ENCODE results near the gene PTPN2. TPM values are rescaled to one million over a fixed set of nuclear protein-coding genes. Genes with fewer than 3 reads are reported as not detected.
"Not testable (repeated sequence)": the region's sequence is repeated elsewhere in the genome, so short reads cannot be mapped to it uniquely, and the experiment has no call there.

Gene PTPN2
- total RNA-seq, 2 experiments from 2014 or later, result 54.9 to 69.7 TPM

- Histone ChIP-seq H3K9me3 (ENCODE audit: low read length) (no peaks in the 10 kb centered on the region), H3K27ac (ENCODE audit: low read depth, low read length, poor library complexity, severe bottlenecking) (no peak overlapping the region), H3K36me3 (ENCODE audit: insufficient read depth, low read length) (no peaks in the 10 kb centered on the region), H3K79me2 (ENCODE audit: insufficient read depth, low read depth, low read length) (no peaks in the 10 kb centered on the region), H3K4me1 (ENCODE audit: insufficient read depth, low read length, poor library complexity, severe bottlenecking) (no peaks in the 10 kb centered on the region), H3K4me2 (ENCODE audit: low read length) (no peak overlapping the region), H3K4me3 (ENCODE audit: low read depth, low read length, poor library complexity, severe bottlenecking) (no peak overlapping the region), H4K20me1 (ENCODE audit: insufficient read depth, low read length) (no peaks in the 10 kb centered on the region), H3K9me2 (ENCODE audit: insufficient read depth, low read length) (no peaks in the 10 kb centered on the region), H2AFZ (ENCODE audit: low read length) (no peak overlapping the region)
- TF ChIP-seq, protein P1, sequence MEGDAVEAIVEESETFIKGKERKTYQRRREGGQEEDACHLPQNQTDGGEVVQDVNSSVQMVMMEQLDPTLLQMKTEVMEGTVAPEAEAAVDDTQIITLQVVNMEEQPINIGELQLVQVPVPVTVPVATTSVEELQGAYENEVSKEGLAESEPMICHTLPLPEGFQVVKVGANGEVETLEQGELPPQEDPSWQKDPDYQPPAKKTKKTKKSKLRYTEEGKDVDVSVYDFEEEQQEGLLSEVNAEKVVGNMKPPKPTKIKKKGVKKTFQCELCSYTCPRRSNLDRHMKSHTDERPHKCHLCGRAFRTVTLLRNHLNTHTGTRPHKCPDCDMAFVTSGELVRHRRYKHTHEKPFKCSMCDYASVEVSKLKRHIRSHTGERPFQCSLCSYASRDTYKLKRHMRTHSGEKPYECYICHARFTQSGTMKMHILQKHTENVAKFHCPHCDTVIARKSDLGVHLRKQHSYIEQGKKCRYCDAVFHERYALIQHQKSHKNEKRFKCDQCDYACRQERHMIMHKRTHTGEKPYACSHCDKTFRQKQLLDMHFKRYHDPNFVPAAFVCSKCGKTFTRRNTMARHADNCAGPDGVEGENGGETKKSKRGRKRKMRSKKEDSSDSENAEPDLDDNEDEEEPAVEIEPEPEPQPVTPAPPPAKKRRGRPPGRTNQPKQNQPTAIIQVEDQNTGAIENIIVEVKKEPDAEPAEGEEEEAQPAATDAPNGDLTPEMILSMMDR (conservative IDR thresholded peaks at IDR 0.05; ENCODE audit: low read length), result no peak
- no peak for TF ChIP-seq EZH2phosphoT487 (IDR thresholded peaks at IDR 0.05; ENCODE audit: borderline replicate concordance, low read depth, low read length)
- no TSS peak for BruUV-seq (replicated peaks)
- DNase-seq (ENCODE audit: low spot score), result no peak
- CTCF ChIA-PET (ENCODE audit: unreplicated experiment), result no interaction called here
- POLR2A ChIA-PET, result no interaction called here
- intact Hi-C loops (cut with micrococcal nuclease; ENCODE audit: unreplicated experiment), result no loop called here
These were observed 106.5 kb downstream of the PTPN2 start for GRCh38 chr18:12777500-12777944.

DNA sequence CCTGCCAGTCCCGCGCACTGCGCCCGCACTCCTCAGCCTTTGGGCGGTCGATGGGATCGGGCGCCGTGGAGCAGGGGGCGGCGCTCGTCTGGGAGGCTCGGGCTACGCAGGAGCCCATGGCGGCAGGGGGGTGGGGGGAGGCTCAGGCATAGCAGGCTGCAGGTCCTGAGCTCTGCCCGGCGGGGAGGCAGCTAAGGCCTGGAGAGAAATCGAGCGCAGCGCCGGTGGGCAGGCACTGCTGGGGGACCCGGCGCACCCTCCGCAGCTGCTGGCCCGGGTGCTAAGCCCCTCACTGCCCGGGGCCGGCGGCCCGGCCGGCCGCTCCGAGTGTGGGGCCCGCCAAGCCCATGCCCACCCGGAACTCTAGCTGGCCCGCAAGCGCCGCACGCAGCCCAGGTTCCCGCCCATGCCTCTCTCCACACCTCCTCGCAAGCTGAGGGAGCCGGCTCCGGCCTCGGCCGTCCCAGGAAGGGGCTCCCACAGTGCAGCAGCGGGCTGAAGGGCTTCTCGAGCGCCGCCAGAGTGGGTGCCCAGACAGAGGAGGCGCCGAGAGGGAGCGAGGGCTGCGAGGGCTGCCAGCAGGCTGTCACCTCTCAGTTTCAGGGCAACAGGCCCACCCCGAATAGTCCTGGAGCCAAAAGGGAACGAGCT is 107.1 kb downstream of the PTPN2 start:
- TF ChIP-seq EZH2phosphoT487 (IDR thresholded peaks at IDR 0.05; ENCODE audit: borderline replicate concordance, low read depth, low read length), result no peak
- TF ChIP-seq, protein P1 (conservative IDR thresholded peaks at IDR 0.05; ENCODE audit: low read length), result no peak
- ChIA-PET CTCF (ENCODE audit: unreplicated experiment) (no interaction called here), POLR2A (no interaction called here)
- Histone ChIP-seq H3K4me3 (ENCODE audit: low read depth, low read length, poor library complexity, severe bottlenecking) (no peak overlapping the region), H4K20me1 (ENCODE audit: insufficient read depth, low read length) (no peaks in the 10 kb centered on the region), H3K4me1 (ENCODE audit: insufficient read depth, low read length, poor library complexity, severe bottlenecking) (no peaks in the 10 kb centered on the region), H3K9me3 (ENCODE audit: low read length) (no peaks in the 10 kb centered on the region), H2AFZ (ENCODE audit: low read length) (no peak overlapping the region), H3K36me3 (ENCODE audit: insufficient read depth, low read length) (no peaks in the 10 kb centered on the region), H3K79me2 (ENCODE audit: insufficient read depth, low read depth, low read length) (no peaks in the 10 kb centered on the region), H3K4me2 (ENCODE audit: low read length) (no peak overlapping the region), H3K27ac (ENCODE audit: low read depth, low read length, poor library complexity, severe bottlenecking) (no peak overlapping the region), H3K9me2 (ENCODE audit: insufficient read depth, low read length) (no peaks in the 10 kb centered on the region)
- no TSS peak for BruUV-seq (replicated peaks)
- no peak for DNase-seq (ENCODE audit: low spot score)
- intact Hi-C loops (cut with micrococcal nuclease; ENCODE audit: unreplicated experiment), result no loop called here

DNA sequence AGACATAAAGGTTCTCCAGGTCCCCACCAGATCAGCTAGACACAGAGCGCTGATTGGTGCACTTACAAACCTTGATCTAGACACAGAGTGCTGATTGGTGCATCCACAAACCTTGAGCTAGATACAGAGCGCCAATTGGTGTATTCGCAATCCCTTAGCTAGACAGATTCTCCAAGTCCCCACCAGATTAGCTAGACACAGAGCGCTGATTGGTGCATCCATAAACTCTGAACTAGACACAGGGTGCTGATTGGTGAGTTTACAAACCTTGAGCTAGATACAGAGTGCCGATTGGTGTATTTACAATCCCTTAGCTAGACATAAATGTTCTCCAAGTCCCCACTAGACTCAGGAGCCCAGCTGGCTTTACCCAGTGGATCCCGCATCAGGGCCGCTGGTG is 107.6 kb downstream of the PTPN2 start:
- H3K9me3 ChIP-seq (ENCODE audit: low read length); H3K36me3 ChIP-seq (ENCODE audit: insufficient read depth, low read length); H4K20me1 ChIP-seq (ENCODE audit: insufficient read depth, low read length); H3K27ac ChIP-seq (ENCODE audit: low read depth, low read length, poor library complexity, severe bottlenecking); H3K4me3 ChIP-seq (ENCODE audit: low read depth, low read length, poor library complexity, severe bottlenecking); H3K4me2 ChIP-seq (ENCODE audit: low read length); DNase-seq (ENCODE audit: low spot score); H3K4me1 ChIP-seq (ENCODE audit: insufficient read depth, low read length, poor library complexity, severe bottlenecking); H2AFZ ChIP-seq (ENCODE audit: low read length); CTCF ChIA-PET (ENCODE audit: unreplicated experiment); BruUV-seq (replicated peaks); H3K9me2 ChIP-seq (ENCODE audit: insufficient read depth, low read length); POLR2A ChIA-PET; H3K79me2 ChIP-seq (ENCODE audit: insufficient read depth, low read depth, low read length); intact Hi-C loops (cut with micrococcal nuclease; ENCODE audit: unreplicated experiment): not testable (repeated sequence)
